Colon (tissue), 2 donors: ENCODE results near the gene EPHX1.
"Not testable (repeated sequence)": the region's sequence is repeated elsewhere in the genome, so short reads cannot be mapped to it uniquely, and the experiment has no call there.

Experiments used
- FAIRE-seq: peaks from 2 replicates; lab custom pipeline; 2012; peaks lifted over from hg19 to GRCh38; lab: Jason Lieb, UNC
- donor health status: control.
- donor health status: control.

Gene EPHX1

DNA sequence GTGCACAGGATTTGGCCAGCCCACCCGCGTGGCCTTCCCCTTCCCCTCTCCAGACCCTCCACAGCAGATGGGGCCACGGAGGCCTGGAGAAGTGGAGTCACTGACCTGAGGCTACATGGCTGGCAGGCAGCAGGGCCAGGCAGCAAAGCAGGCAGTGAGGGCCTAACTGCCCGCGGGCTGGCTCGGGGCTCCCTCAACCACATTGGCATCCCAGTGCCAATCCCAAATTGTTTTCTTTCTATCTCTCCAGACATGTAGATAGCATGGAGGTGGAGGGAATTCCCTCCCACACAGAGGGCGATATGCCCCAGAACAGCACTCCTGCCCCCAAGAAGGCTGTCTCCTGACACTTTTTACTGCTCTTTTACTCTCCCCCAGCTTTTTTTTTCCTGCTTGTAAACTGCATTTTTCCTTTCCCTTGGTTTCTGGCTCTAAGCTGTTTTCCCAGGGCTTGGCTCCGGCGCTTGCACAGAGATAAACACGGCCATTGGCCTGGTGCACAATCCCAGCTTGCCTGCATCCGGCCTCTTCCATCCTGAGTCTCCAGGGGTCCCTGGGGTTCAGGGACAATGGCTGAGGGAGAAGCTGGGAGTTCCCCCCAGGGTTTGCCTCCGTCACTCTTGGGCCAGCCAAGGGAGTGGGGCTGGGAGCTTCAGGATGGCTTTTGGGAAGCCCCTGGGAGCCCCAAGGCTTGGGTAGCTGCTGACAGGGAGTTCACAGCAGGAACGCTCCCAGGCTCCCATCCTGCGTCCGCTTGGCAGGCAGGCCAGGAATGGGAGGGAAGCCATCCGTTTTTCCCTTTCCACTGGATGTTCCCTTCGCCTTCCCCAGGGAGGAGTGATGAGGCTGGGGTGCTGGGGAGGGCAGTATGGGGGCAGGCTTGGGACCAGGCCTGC is 7.0 kb downstream of the EPHX1 start:
- no peak for FAIRE-seq

DNA sequence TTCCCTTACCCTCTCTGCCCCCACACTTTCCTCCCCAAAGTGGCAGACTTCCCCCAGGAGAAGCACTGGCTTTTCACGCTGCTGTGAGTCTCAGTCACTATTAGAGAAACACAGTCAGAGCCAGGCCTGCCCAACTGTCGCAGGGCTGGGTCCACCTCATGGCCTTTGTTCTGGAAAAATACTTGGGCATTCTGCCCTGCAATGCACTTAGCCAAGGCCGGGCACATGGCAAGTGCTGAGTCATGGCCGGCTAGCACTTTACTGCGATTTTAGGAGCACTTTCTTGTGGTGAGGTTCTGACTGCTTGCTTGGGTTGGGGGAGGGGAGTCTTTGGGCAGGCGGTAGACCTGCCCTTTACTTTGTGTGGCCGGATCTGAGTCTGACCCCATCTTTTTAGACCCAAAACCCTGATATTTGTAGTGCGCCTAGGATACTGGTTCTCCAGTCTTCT is 7.7 kb downstream of the EPHX1 start:
- no peak for FAIRE-seq

DNA sequence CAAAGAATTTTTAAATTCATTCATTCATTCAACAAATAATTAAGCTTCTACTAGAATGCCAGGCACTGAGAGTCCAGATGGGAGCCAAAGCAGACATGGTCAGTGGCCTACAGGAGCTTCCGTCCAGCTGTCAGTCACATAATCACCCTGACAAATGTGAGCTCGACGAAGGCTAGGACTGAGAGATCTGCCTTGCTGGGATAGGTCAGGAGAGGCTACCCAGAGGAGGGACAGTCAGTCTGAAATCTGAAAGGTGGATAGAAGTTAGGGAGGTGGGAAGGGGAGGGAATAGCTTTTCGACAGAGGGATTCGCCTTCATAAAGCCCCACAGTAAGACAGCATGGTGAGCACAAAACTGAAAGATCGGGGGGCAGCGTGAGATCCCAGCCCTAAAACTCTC is 8.3 kb downstream of the EPHX1 start:
- no peak for FAIRE-seq

DNA sequence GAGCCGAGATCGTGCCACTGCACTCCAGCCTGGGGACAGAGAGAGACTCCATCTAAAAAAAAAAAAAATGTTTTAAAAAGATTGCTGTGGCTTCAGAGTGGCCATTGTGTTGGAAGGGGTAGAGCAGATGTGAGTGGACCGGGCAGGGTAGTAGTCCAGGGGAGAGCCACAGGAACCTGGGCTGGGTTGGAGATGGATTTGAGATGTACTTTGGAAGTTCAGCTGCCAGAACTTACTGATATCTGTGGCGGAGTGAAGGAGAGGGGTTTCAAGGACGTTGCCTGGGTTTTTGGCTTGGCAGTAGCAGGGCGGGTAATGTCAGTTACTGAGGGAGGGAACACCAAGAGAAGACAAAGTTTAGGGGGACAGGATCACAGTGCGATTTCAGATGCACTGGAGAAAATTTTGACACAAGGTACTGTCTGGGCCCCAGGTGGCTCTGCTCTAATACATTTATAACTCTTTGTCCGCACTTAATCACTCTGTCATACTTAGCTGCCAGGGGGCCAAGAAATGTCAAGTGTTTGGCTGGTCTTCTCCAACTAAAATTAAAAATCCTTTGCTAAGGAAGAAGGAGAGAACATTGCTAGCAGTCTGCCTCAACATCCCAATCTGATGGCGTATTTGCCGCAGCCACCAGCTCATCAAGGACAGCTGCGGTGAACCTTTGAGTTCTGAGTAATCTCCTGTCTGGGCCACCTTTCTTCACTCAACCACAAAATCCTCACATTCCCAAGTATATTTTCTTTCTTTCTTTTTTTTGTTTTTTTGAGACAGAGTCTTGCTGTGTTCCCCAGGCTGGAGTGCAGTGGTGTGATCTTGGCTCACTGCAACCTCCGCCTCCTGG is 9.6 kb downstream of the EPHX1 start:
- FAIRE-seq: no peak

DNA sequence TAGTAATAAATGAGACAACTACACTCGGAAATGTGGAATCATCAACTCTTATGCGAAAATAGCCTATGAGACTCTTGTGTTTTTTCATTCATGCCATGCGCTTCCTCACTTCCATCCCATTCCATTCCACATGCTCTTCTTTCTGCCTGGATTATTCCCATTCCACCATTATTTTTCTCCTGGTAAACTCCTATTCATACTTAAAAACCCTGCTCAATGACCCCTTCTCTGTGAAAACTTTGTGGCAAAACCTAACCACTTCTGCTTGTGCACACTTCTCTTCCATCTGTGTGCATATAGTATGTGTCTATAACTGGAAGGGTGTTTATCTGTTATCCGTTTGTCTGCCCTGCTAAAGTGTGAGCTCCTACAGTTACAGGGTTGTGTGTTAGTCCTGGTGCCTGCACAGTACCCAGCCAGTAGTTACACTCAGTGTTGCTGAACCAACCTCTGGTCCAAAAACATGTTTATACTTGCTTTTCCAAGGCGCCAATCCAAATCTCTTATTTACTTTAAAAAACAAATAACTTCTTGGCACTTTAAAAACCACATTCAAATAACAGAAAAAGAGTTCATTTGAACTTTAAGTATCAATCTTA is 10.7 kb downstream of the EPHX1 start:
- no peak for FAIRE-seq

DNA sequence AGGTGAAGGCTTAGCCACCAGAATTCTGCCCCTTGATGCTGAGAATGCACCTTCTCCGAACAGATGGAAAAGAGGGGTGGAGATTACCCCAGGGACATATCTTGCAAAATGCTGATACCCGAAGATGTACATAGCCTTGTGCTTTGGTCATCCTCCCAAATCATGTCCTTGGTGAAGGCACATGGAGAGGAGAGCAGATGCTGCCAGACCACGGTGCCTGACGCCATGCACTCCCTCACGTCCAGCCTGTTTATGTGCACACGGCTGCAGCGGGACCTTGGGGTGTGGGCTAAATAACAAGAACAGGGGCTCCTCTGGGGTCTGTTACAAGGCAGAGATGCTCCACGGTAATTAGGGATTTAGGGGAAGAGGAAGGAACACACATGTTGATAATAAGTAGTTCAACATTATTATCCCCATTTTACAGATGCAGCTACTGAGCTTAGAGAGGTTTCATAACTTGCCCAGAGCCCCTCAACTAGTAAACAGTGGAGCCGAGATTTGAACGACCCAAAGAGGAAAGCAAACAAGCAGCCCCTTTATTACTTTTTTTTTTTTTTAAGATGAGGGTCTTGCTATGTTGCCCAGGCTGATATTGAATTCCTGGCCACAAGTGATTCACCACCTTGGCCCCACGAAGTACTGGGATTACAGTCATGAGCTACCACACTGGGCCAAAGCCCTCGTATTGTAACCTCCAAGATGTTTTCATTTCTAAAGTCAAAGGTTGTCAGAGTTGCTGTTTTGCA is 12.9 kb downstream of the EPHX1 start:
- no peak for FAIRE-seq

DNA sequence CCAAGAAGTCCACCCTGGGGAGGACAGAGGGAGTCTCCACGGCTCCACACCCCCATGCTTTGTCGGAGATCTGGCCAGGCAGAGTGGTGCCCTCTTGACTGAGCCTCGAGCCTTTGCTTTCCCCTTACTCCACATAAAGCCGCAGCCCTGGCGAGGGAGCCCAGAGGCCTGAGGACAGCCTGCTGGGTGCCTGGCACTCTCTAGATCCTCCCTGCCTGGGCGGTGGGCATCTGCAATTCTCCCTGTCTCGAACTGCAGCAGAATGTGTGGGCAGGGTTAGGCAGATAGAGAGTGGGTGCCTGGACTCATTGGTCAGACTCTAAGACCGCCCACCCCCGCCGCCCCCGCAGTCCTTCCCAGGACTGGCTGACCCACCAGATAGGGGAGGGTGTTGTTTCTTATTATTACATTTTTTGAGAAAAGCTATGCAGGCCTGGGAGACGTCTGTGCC is 13.9 kb downstream of the EPHX1 start:
- no peak for FAIRE-seq

DNA sequence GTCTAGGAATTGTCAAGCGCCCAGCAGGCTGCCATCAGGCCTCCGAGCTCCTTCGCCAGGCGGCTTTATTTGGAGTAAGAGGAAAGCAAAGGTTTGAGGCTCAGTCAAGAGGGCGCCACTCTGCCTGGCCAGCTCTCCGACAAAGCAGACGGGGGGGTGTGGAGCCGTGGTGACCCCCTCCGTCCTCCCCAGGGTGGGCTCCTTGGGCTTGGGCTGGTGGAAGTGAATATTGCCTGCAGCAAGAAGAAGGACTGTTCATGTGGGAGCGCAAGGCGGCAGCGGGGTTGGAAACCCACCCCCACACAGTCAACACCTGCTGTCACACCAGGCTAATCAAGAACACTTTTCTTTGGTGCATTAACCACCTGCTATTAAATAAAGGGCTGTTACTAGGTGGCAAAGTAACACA is 14.6 kb downstream of the EPHX1 start:
- no peak for FAIRE-seq

DNA sequence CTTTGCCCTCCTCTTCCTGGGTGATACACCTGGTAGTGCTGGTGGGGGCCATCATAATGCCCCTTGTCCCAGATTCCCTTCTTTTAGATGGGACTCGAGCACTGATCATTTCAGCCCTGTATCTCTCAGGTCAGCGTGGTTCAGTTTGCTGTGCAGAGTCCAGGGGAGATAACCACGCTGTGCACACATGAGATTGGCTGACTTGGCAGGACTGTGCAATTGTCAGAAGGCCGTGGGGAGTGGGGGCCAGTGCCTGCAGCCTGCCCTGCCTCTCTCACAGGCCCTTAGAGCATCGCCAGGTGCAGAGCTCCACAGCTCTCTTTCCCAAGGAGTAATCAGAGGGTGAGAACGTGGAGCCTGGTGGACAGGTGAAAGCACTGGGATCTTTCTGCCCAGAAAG is 15.2 kb downstream of the EPHX1 start:
- FAIRE-seq: no peak

DNA sequence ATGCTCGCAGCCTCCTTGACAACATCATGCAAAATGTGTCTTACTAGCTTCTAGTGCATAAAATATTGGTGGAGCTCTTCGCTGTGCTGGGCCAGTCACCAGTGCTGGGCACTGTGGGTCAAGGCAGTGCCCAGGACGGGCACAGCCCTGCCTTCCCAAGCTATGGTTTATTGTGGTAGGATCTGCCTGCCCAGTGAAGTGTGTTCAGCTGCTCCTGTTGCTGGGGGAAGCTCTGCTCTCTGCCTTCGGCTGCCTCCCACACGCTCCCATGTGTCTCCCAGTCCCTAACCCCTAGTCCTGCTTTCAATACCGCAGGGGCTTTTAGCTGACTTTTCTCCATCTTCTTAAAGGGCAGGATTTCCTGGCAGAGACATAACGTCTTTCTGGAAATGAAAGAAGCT is 15.7 kb downstream of the EPHX1 start:
- FAIRE-seq: no peak

DNA sequence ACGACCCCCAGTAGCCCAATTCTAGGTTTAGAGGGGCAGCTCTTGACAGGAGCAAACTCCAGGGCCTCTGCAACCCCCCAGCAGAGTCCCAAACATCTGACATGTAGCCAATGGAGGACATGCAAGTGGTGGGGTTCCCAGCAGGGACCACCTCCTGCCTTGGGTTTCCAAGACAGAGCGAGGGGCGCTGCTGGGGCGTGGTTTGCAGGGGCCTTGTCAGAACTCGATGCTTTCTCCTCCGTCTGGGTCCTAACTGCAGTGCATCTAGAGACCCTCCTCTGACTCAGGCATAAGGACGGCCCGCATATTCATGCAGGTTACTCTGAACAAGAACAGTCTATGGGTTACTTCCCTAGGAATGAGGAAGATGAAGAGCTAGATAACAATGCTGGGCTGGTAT is 17.2 kb downstream of the EPHX1 start:
- FAIRE-seq: no peak

DNA sequence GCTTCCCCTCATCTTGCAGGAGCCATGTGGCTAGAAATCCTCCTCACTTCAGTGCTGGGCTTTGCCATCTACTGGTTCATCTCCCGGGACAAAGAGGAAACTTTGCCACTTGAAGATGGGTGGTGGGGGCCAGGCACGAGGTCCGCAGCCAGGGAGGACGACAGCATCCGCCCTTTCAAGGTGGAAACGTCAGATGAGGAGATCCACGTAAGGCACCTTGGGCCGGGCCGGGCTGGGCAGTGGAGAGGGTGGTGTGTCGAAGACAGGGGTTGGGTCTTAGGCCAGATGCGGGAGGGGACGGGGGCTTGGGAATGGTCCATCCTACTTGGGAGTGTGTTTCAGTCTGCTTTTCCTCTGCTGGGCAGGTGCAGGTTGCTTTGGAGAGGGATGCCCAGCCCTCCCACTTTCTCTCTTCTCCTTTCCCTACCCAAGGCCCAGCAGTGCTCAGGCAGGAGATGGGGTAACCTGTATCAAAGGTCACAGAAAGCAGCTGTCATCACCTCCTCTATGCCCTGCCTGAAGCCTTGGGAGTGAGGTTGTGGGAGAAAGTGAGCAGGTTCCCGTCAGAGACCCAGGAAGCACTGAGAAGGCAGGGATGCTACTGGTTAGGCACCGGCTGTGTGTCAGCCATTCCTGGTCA is 18.9 kb downstream of the EPHX1 start:
- FAIRE-seq: no peak

DNA sequence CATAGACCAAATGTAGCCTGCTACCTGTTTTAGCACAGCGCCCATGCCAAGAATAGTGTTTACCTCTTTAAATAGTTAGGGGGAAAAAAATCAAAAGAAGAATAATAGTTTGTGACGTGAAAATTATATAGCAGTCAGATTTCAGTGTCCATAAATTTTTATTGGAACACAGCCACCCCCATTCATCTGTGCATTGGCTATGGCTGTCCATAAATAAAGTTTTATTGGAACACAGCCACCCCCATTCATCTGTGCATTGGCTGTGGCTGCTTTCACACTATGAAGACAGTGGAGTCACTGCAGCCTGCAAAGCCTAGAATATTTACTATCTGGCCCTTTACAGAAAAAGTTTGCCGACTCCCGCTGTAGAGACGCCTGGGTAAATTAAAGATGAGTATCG is 20.9 kb downstream of the EPHX1 start:
- no peak for FAIRE-seq

DNA sequence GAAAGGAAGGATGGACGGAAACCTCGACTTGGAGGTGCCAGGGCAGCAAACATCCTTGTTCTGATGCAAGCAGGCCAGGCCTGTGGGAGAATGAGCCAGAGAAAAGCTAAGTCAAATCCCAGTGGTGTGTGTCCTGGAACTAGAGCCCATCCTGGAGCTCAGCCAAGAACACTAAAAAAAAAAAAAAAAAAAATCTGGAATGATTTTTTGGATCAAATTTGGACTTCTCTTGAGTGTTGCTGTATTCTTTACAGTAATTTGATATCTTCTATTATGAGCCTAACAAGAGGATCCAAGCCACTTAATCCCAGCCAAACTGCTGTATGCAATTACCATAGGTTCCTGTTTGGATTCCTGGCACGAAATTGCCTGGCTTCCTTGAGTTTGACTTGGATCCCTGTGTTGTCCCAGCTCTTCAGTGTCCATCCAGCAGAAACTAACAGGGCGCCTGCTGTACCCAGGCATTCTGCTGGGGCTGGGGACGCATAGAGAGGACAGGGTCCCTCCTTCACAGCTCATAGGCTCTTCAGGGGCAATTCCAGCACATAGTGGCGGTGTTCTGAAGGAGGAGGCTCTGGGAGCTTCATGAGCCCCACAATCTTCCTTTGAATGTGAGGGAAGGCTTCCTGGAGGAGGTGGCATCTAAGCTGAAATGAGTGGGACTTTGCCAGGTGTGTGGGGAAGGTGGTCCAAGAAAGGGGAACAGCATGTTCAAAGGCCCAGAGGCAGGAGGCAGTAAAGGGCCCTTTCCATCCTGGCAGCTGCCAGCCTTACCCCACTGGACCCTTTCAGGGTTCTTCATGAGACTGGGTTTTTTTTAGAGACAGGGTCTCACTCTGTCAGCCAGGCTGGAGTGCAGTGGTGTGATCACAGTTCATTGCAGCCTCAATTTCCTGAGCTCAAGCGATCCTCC is 24.7 kb downstream of the EPHX1 start:
- FAIRE-seq: no peak

DNA sequence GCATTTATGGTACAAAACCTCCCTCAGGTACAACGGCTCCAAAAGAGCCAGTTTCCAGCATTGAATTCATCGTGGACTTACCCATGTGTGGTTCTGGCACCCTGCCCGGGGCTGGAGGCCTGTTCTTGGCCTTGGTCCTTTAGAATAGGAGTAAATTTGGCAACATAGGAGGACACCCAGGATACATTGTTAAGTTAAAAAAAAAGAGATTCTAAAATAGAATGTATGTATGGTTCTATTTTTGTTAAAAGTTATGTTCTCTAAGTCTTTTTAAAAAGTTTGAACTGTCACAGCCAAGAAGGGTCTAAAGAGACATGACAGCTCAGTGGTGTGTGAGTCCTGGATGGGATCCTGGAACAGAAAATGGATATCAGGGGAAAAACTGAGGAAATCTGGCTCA is 25.9 kb downstream of the EPHX1 start:
- no peak for FAIRE-seq

DNA sequence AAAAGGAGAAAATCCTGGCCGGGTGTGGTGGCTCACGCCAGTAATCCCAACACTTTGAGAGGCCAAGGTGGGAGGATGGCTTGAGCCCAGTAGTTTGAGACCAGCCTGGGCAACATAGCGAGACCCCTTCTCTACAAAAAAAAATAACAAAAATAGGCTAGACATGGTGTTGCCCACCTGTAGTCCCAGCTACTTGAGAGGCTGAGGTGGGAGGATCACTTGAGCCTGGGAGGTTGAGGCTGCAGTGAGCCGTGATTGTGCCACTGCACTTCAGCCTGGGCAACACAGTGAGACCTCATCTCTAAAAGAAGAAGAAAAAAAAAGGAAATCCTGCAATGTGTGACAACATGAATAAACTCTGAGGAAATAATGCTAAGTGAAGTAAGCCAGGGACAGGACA is 26.4 kb downstream of the EPHX1 start:
- not testable (repeated sequence) for FAIRE-seq

DNA sequence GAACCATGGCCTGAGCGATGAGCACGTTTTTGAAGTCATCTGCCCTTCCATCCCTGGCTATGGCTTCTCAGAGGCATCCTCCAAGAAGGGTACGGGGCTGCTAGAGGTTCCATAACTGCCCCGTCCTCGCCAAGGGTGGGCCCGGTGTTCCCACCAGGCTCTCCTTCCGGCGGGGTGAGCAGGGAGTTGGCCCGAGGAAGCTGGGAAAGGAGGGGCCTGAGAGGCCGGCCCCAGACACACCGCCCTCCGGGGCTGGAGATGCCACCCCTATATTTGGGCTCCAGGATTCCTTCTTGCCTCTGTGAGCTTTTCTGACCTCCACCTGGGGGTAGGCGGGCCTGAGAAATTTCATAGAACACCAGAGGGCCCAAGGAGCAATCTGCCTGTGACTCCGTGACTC is 28.9 kb downstream of the EPHX1 start:
- FAIRE-seq: no peak

DNA sequence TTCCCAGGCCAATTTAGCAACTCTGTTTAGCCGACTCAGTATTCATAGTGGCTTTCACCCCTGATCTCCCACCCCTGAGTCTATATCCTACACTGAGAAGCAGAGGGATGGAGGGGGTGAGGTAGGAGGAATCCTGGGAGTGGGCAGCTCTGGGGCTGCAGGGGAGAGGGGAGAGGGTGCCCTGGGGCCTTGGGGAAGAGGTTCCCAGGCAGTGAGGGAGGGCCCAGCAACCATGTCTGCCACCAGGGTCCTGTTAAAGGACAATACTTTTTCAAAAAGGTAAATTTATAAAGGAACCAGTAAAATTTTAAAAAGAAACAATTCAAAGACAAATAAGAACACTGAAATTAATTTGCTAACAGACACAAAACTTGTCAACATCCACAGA is 30.3 kb downstream of the EPHX1 start:
- no peak for FAIRE-seq

DNA sequence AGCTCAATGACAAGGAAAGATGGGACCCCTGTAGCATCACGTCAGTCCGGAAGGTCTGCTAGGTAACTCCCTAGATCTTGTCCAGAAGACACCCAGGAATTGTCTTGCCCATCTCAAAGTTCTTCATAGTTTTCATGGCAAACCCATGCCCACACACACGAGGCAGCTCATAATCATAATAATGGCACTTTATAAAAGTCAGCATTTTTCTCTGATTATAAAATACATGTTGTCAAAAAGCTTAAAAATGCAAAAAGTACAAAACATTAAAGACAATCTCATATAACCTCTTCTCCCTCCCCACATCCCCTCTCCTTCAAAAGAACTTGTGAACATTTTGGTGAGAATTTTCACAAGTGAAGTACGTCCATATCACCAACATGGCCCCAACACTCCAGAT is 30.8 kb downstream of the EPHX1 start:
- no peak for FAIRE-seq

DNA sequence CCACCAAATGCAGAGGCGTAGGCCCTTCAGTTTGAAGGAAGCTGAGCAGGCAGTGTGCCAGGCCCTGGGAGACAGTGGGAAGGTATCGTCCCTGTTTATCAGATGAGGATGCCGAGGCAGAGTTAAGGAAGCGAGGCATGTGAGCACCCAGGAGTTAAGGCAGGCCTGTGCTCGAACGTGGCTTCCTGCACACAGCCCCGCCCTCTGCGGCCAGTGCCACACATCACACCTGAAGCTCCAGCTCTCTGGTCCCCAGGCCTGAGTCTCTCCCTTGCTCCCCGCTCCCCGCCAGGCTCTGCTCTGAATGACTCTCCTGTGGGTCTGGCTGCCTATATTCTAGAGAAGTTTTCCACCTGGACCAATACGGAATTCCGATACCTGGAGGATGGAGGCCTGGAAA is 32.1 kb downstream of the EPHX1 start:
- FAIRE-seq: no peak
